Stimulated activated CD4-positive, alpha-beta T cell treated with anti-CD3 and anti-CD28 coated beads, TNF-alpha, amount 100 ng/mL, for 1 hour (primary cell): Measurements from ENCODE around the gene ALK.

Source experiments
- DNase-seq, 3 donors: peaks; one replicate each; pipeline ENCODE4 v3.0.0-alpha.2; 2020; ENCODE audit warnings: low read depth in 3 of 3, low spot score in 1 of 3

The ALK gene

DNA sequence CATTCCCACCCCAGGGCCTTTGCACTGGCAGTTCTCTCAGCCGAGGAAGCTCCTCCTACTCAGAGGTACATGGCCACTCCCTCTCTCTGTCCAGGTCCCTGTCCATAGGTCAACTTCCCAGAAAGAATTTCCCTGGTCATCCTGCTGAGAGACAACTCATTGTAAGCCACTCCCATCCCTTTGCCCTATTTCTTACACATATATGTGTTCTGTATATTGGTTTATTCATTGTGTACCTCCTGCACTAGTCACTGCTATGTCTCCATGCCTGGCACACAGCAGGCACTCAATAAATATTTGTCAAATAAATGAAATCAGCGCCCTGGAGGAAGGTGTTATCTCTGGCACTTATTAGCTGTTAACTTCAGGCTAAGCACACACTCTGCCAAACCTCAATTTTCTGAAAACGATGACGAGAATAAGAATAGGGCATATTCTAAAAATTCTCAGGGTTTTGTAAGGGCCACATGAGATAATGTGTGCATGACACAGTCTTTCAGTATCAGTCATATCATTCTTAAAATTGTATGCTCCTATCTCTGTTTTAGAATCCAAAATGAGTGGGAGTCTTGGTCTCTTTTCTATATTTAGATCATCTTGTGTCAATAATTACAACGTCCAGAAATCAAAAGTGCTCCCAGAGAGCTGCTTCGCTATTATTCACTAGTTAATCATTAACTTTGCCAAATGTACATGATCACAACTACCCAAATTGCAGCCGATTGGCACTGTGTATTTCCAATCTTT, 198.0 kb downstream of the ALK start:
- no peak for DNase-seq

DNA sequence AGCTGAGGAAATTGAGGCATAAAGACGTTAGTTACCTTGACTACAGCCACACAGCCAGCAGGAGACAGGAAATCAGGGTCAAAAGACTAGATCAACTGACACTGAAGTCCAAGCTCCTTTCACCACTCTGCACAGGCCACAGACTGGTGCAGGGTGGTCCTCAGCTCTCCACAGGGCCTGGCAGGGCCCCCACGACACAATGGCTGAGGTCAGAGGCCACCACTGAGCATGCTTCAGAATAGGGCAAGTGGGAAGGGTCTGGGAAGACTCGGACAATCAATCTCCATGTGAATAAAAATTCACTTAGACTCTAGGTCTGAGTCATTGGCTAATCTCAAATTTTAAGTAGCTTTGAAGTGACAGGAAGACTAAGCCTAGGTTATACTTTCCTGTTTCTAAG, 201.7 kb downstream of the ALK start:
- no peak for DNase-seq

DNA sequence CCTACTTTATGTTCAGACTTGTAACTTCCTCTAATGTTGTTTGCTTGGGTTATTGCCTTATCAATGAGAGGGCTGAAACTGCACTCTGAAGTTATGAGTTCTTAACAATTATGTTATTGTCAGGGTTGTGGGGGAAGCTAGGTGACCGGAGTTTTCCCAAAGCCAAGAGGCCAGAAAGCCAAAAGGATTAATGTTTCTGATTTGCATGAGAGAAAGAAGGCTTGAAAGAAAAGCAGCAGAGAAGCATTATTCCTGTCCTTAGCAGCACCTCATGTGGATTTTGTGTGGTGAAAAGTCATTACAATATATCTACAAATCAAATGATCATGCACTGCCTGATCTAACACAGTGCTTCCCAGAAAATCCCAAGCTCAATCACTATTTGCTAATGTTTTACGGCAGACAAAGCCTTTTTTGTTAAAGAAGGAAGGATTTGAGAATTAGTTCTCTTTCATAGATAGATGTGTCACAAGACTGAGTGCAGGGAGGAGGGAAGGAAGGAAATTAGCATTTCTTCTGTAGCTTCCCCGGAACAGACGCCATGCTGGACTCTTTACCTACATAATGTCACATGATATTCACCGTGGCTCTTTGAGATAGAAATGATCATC, 203.2 kb downstream of the ALK start:
- no peak for DNase-seq

DNA sequence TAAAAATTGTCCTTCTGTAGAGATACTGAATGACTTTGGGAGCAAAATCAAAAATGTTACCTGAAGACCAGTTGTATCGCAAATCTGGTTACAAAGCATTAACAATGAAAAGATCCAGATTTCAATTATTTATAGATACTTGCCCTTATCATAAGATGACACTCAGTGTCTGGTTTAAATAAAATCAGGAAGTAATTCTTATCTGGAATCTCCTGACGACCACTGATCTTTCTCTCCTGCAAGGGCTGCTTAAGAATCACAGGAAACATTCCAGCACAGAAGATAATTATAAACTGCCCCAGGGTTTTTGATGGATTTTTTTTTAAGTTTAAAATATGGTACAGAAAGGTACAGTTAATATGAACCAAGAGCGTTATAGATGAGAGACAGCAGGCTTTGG, 205.7 kb downstream of the ALK start:
- DNase-seq, result no peak

DNA sequence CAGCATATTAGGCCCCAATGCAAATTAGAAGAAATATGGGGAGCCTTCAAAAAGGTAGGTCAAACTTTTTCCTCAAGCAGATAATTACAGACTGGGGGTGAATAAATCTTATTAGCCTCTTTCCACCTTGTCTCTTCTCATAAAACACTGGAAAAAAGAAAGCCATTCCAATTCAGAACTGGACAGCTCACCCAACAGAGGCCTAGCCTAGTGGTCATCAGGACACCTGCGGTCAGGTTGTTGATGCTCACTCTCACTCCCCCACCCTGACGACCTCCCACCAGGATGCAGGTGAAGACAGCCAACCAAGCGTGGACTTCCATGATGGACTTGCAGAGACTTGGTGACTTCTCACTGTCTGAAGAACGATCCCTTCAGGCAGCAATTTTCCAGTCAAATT, 207.1 kb downstream of the ALK start:
- DNase-seq, result no peak

DNA sequence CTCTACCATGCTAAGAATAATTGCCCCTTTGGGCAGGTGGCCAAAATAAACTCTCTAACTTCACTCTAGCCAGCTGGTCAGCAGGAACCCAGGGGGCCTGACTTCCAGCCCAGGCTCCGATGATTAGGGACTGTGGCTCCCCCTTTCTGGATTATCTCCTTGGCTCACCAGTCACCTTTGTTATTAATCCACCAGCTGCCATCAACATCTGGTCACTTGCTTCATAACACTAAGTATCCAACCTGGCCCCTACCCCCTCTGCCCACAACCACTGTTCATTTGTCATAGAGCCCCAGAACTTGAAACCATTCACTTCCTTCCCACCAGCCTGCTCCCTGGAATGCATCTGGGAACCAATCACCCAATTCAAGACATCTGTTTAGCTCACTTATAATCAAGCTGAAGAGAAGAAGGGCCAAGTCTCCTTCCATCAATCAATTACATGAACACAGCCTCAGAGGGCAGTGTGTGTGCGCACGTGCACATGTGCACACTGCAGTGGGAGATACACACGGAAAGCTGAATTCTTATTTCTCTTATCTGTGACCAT, 215.1 kb downstream of the ALK start:
- DNase-seq, result no peak

DNA sequence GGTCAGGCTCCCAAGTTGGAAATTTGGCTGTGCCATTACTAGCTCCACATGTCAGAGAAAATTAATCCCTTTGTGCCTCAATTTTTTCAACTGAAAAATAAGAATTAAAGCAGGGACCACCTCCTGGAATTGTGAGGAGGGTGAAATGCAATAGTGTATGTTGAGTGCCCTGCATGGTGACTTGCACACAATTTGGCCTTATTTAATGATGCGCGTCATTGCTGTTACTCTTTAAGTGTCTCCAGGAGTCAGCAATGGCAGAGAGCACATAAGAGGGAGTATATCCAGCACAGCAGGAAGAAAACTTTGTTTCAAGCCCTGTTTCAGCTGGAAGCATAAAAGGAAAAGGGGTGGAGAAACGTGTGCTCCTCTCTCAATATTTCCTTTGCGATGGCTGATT, 215.8 kb downstream of the ALK start:
- DNase-seq, result no peak

DNA sequence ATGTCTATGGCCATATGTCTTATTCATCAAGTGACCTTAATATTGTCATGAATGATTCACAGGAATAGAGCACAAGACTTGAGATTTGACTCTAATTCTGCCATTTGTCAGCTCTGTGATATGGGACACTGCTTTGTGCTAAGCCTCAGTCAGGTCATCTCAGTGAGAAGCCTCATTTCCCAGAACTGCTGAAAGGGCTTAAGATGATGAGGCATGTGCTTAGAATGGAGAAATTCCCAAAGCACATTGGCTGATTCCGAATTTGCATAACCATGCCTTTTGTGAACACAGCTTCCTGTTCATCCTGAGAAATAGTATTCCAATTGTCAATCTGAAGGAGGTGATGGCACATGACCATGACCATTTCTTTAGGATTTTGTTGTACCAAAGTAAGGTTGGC, 218.1 kb downstream of the ALK start:
- no peak for DNase-seq

DNA sequence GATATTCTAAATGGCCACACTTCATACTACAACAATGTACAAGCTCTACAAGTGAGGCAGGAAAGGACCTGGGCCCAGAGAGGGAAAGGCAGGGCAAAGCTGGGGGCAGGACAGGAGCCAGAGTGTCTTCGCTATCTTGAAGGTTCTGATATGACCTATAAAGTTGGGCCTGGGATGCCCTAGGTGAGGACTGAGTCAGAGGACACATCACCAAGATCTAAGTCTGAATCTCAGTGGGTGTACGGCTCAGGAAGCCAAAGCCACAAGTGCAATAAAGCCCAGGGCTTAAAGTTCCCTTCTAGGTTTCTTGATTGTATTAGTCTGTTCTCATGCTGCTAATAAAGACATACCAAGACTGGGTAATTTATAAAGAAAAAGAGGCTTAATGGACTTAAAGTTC, 219.1 kb downstream of the ALK start:
- DNase-seq, result no peak

DNA sequence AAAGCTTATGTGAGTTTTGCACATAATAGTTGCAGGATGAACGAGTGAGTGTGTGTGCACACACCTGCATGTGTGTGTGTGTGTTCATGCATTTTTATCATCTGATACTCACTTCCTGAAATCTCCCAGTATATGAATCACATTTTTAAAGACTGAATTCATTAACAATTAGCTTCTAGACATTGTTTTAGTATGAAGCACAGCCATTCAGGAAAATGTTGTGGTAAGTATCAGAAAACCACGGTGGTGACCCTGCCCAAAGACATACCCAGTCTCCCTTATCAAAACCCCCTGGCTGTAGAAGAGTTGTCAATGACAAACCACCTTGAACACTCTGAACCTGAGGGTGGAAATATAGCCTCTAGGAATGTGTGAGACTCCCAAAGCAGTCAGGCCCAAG, 220.8 kb downstream of the ALK start:
- DNase-seq, result no peak

DNA sequence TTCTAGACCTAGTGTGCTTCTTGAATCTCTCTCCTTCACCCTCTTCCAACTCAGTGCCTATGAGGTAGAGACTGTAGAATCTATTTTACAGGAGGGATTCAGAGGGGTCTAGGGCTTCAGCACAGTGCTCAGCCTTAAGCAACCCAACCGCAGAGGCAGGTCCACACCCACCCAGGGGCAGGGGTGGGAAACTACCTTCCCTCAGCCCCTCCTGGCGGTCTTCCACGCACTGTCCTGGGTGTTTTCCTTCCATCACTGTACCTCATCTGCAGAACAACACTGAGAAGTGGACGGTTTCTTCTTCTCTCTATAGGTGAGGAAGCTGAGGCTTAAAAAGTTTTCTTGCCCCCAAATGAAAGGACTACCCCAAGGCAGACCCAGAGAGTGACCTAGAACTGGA, 222.3 kb downstream of the ALK start:
- DNase-seq, result no peak

DNA sequence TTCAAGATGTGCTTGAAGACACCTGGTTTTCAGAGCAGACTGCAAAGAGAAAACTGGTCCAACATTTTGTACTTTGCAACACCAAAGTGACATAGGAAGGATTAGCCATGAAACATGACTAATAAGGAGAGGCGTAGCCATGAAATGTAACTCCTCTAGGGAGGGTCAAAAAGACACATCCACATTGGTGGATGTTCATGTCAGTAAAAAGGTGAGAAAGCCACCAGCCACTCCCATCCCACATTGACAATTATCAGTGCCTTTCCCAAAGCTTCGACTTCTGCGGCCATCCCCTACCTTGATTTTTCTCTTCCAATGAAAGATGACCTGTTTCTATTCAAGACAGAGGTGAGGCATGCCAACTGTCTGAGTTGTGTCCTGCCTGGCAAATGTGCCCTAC, 223.2 kb downstream of the ALK start:
- no peak for DNase-seq

DNA sequence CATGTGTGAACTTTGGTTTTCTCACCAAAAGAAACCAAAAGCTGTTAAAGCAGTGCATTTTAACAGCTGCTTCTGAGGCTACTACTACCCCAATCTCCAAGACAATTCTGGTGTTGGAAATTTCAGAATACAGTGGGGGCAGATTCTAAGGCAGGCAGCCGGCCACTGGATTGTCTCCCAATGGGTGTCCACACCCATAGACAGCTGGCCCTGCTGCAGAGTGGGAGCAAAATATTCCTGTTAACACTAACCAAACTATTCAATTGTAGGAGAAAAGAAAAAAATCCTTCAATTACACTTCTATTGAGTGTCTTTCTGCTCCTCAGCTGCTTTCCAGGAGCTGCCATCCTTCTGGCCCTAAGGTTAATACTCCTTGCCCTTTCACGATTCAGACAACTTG, 223.7 kb downstream of the ALK start:
- no peak for DNase-seq

DNA sequence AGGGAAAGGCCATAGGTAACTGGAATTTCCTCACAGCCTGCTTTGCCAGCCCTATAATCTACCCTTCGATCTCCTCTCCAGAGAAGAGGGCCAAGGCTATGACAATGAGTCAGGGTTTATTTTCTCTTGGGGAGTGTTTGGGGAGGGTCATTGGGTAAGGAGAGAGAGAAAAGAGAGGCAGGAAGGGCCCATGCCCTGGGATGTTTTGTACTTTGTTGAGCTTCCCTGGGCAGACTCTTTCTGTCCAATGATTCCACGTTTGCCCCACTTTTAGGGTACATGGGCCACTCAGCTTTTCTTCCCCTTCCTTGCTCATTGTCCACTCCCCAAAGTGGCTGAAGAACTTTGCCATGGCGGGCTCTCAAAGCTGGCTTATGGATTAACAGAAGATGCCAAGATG, 224.2 kb downstream of the ALK start:
- no peak for DNase-seq

DNA sequence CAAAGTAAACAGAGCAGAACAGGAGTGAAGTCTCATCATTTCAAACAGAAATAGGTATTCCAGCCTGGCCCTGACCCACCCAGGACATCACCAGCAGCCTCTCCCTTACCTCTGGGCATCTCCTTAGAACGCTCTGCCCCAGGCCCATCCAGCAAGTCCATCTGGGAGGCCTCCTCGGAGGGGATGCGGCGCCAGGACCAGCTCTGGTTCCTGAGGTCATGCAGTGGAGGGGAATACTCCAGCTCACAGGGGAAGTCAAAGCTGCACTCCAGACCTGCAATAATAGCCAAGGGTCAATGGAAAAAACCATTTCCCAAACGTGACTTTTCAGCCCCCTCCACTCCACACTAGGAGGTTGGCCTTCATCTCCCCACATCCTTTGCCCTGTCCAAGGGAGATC, 226.6 kb downstream of the ALK start:
- no peak for DNase-seq

DNA sequence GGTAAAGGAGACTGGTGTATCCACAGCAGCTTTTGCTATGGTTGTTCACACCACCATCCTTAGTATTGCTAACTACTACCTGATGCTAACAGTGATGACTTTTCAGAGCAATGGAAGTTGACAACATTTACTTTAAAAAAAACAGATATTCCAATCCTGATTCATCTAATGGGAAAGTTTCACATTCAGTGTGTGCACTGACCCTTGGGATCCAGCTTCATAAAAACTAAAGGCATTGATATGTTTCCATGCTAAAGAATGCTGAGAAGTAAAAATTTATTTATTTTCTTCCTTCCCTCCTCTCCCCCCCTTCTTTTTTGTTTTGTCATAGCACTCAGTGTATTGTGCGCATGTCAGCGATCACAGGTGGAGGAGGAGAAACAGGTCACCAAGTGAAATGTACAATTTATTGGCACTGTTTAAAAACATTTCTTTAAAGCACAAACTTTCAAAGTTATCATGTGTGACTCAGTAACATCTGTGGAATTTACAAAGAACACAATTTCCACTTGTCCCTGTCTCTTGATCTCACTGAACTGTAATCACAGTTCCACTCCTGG, 229.9 kb downstream of the ALK start:
- DNase-seq, result no peak

DNA sequence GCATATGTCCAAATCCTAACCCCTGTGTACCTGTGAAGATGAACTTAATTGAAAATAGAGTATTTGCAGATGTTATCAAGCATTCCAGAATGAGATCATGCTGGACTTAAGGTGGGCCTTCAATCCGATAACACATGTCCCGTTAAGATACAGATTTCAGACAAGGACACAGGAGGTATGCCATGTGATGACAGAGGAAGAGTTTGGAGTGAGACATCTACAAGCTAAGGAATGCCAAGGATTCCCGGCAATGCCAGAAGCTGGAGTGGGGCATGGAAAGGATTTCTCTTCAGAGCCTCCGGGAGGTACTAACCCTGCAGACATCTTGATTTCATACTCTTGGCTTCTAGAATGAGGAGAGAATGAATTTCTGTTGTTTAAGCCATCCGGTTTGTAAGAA, 231.7 kb downstream of the ALK start:
- DNase-seq, result no peak

DNA sequence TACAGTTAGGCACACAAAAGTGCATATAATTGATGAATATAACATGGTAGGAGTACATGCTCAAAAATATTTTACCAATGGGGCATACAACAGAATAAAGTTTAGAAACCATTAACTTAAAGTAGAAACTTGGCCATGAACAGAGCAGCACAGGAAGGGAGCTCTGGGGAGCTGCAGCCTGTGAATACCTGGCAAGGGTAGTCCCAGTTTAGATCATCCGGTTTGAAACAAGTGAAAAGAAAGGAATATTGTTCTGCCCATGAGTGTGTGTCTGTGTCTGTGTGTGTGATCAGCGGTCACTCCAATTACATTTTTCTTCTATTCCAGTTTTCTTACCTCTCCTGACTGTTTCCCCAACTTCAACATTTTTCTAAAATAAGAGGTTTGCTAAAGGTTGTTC, 233.0 kb downstream of the ALK start:
- no peak for DNase-seq

DNA sequence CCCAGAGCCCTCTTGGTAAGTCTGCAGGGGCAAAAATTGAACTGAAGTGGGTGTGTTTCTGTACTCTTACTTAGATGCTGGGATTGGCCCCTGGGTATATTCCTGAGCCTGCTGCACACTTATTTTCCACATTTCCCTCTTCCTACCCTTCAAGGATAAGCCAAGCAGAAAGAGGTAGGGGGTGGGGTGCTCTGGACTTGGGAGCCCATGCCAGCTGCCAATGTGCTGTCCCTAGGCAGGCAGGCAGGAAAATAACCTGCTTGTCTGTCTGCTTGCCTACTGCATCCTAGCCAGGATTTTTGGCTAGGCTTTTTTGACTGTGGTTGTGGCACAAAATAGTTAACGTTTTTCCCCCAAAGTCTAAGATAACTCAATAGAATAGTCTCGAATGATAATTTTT, 234.3 kb downstream of the ALK start:
- DNase-seq, result no peak

DNA sequence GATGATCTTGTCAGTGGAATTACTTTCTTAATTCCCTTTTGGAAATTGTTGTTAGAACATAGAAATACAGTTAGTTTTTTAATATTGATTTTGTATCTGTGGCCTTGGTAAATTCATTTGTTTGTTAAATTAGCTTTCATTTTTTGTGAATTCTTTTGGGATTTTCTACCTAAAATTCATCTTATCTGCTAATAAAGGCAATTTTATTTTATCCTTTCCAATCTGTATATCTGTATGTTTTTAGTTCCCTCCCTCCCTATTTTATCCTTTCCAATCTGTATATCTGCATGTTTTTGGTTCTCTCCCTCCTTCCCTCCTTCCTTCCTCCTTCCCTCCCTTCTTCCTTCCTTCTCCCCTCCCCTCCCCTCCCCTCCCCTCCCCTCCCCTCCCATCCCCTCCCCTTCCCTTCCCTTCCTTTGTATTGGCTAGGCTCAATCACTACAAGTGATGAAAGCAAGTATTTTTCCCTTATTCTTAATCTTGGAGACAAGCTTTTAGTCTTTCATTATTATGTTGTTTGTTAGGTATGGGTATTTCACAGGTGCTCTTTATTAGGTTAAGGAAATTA, 244.4 kb downstream of the ALK start:
- no peak for DNase-seq

DNA sequence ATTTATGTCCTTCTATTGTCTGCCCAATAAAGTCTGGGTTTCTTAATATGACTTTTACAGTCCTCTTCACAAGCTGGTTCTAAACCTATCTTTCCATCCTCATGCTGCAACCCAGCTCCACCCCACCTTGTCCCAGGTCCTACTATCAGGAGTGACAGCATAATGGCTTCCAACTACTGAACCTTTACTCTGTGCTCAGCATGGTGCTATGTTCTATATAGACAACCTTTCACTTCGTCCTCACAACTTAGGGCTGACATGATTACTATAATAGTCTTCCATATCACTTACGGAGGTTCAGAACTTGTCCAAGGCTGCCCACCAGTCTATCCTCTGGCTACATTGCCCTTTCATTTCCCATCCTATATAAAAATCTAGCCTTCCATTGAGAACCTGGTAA, 256.8 kb downstream of the ALK start:
- no peak for DNase-seq

DNA sequence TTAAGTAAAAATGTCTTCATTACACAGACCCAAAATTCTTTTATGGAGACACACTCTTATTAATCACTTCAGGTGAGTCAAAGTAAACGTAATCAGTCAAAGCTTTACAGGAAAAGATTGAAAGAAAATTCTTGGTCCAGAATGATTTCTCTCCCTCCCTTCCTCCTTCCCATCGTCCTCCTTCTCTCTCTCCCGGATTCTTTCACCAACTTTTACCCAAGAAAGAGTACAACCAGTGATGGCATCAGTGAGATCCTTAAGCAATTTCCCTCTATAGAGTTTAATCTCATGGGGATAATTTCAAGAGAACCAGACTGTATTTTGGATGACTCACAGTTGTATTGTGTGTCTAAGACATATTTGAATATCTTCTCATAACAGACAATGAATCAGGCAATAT, 258.1 kb downstream of the ALK start:
- no peak for DNase-seq
